Activated CD4-positive, alpha-beta memory T cell treated with anti-CD3 and anti-CD28 coated beads, Interleukin-2, amount 10 ng/mL, durations not matched to agents 7 days and 5 days (primary cell): Measurements from ENCODE around the gene KMT2E. TPM values are rescaled to one million over a fixed set of nuclear protein-coding genes. Genes with fewer than 3 reads are reported as not detected.

Source experiments
- CTCF ChIA-PET: fragments of 350-600 bp; sonication (Branson Sonifier 250); formaldehyde crosslinking; loops from one replicate; lab custom pipeline; 2021; ENCODE audit warnings: antibody characterized with exemption, inconsistent platforms; lab: Charles Lee
- POLR2A ChIA-PET: fragments of 350-600 bp; sonication (Branson Sonifier 250); formaldehyde crosslinking; loops from one replicate; lab custom pipeline; 2021; ENCODE audit warnings: antibody characterized with exemption; lab: Charles Lee
- DNase-seq: peaks from one replicate; pipeline ENCODE4 v3.0.0-alpha.2; 2020
- H3K27ac Mint-ChIP-seq: one replicate; pipeline ENCODE4 v1.8.0; 2021; ENCODE audit warnings: mild to moderate bottlenecking, mixed read lengths
- H3K27me3 Mint-ChIP-seq: one replicate; pipeline ENCODE4 v1.8.0; 2021; ENCODE audit warnings: mixed read lengths
- H3K36me3 Mint-ChIP-seq: one replicate; pipeline ENCODE4 v1.8.0; 2021; ENCODE audit warnings: low read depth, mixed read lengths
- H3K4me1 Mint-ChIP-seq: one replicate; pipeline ENCODE4 v1.8.0; 2021; ENCODE audit warnings: mixed read lengths
- H3K4me3 Mint-ChIP-seq: one replicate; pipeline ENCODE4 v1.8.0; 2021; ENCODE audit warnings: mild to moderate bottlenecking, mixed read lengths
- H3K9me3 Mint-ChIP-seq: one replicate; pipeline ENCODE4 v1.8.0; 2021; ENCODE audit warnings: mixed read lengths
- total RNA-seq, 2 experiments: library from RNA; stranded (reverse); gene quantifications; one replicate each; pipeline ENCODE4 v1.2.3, GENCODE V29; 2021

KMT2E gene
- total RNA-seq, 2 experiments from 2014 or later: 122 to 128 TPM

GRCh38 chr7:105130580-105130979 lies 116.6 kb downstream of the KMT2E start:
- H3K27me3 Mint-ChIP-seq: no peaks in the 10 kb centered on the region
- ChIA-PET POLR2A (no interaction called here), CTCF (interaction anchor here (0.6 kb wide), 1 partner anchor 236 kb away, joined by 3 read pairs; no protein-coding TSS in a partner anchor)
- DNase-seq: no peak
- peaks cover 24% of the 10 kb centered on the region for H3K36me3 Mint-ChIP-seq
- no peak overlapping the region for H3K4me3 Mint-ChIP-seq
- peaks cover 29% of the 10 kb centered on the region for H3K4me1 Mint-ChIP-seq
- H3K27ac Mint-ChIP-seq: no peak overlapping the region
- H3K9me3 Mint-ChIP-seq: no peaks in the 10 kb centered on the region

DNA sequence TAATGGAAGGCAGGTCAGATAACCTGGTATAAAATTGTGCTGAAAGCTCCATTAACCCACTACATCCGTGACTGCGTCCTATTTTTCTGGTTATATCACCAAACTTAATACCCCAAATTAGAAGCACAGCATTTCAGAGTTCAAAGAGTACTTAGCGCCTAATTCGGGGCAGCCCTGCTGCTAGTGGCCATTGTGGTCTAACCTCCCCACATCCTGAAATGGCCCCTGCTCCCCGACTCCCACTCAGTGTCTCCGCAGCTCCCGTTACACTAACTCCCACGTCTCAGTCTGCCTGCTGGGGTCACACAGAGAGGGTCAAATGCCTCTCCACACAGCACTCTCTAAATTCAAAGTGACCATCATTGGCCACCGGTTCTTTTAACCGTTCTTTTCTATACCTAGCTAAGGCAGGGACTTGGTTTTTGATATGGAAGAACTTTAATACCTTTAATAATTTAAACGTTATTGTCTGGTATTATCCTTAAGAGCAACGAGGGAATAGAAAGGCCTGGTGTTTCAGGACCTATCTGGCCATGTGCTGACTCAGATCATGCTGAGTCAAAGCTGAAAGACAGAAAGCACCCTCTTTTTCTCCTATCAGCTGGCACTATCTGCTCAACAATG lies 117.1 kb downstream of the KMT2E start:
- Mint-ChIP-seq H3K27ac (no peak overlapping the region), H3K4me1 (peaks cover 29% of the 10 kb centered on the region), H3K27me3 (no peaks in the 10 kb centered on the region), H3K9me3 (no peaks in the 10 kb centered on the region), H3K4me3 (no peak overlapping the region), H3K36me3 (peaks cover 19% of the 10 kb centered on the region)
- CTCF ChIA-PET: no interaction called here
- no peak for DNase-seq
- POLR2A ChIA-PET: no interaction called here

GRCh38 chr7:105131890-105132289 lies 117.9 kb downstream of the KMT2E start:
- Mint-ChIP-seq H3K9me3 (no peaks in the 10 kb centered on the region), H3K27ac (no peak overlapping the region), H3K4me1 (peaks cover 29% of the 10 kb centered on the region), H3K27me3 (no peaks in the 10 kb centered on the region), H3K4me3 (no peak overlapping the region), H3K36me3 (peaks cover 20% of the 10 kb centered on the region)
- POLR2A ChIA-PET: interaction anchor here (1.3 kb wide), 1 partner anchor 16 kb away, joined by 3 read pairs; no protein-coding TSS in a partner anchor
- no peak for DNase-seq
- CTCF ChIA-PET: interaction anchor here (0.9 kb wide), 1 partner anchor 9 kb away, joined by 3 read pairs; no protein-coding TSS in a partner anchor

- no peaks in the 10 kb centered on the region for H3K27me3 Mint-ChIP-seq
- ChIA-PET POLR2A (interaction anchor here (1.3 kb wide), 1 partner anchor 16 kb away, joined by 3 read pairs; no protein-coding TSS in a partner anchor), CTCF (interaction anchor here (0.9 kb wide), 1 partner anchor 9 kb away, joined by 3 read pairs; no protein-coding TSS in a partner anchor)
- no peak overlapping the region for H3K4me3 Mint-ChIP-seq
- H3K9me3 Mint-ChIP-seq: no peaks in the 10 kb centered on the region
- no peak for DNase-seq
- H3K36me3 Mint-ChIP-seq: peaks cover 24% of the 10 kb centered on the region
- no peak overlapping the region for H3K27ac Mint-ChIP-seq
- H3K4me1 Mint-ChIP-seq: peaks cover 26% of the 10 kb centered on the region
Measured at GRCh38 chr7:105132335-105132734, 118.3 kb downstream of the KMT2E start.

DNA sequence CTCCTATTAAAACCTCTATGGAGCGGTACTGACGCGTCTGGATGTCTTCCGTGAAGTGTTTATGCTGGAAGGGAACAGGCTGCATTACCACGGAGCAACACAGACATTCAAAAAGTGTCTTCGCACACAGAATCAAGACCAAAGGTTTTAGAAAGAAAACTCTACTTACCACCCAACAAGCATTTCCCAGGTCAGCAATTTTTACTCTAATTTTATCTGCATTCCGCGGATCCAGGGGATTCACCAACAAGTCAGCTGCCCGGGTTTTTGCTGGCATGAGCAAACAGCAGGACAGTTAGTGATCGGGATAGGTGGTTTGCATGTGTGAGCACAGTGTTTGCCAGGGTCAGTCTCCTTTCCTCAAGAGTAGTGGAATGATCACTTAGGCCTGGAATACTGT lies 118.8 kb downstream of the KMT2E start:
- DNase-seq: no peak
- no peak overlapping the region for H3K27ac Mint-ChIP-seq
- POLR2A ChIA-PET: interaction anchor here (1.3 kb wide), 1 partner anchor 17 kb away, joined by 3 read pairs; no protein-coding TSS in a partner anchor
- CTCF ChIA-PET: no interaction called here
- H3K36me3 Mint-ChIP-seq: peaks cover 25% of the 10 kb centered on the region
- H3K4me3 Mint-ChIP-seq: no peak overlapping the region
- no peaks in the 10 kb centered on the region for H3K27me3 Mint-ChIP-seq
- no peaks in the 10 kb centered on the region for H3K9me3 Mint-ChIP-seq
- H3K4me1 Mint-ChIP-seq: peaks cover 24% of the 10 kb centered on the region

DNA sequence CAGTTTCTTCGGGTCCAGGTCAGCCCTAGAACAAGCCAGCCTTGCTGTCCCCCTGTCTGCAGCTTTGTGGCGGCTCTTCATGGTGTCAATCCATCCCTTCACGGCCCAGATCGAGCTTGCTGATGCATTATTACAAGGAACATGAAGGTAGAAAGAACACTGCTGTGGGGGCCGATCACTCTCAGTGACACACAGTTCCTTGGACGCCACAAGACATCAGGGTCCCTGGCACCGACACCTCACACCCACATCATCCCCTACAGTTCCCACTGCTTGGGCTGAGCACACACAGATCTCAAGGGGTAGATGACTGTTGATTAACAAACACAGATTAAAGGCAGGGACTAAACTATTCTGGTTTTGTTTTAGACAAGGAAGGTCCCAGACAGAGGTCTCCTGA lies 119.4 kb downstream of the KMT2E start:
- H3K9me3 Mint-ChIP-seq: no peaks in the 10 kb centered on the region
- peaks cover 29% of the 10 kb centered on the region for H3K36me3 Mint-ChIP-seq
- peaks cover 21% of the 10 kb centered on the region for H3K4me1 Mint-ChIP-seq
- CTCF ChIA-PET: no interaction called here
- no peak overlapping the region for H3K27ac Mint-ChIP-seq
- H3K27me3 Mint-ChIP-seq: no peaks in the 10 kb centered on the region
- no peak for DNase-seq
- no peak overlapping the region for H3K4me3 Mint-ChIP-seq
- POLR2A ChIA-PET: no interaction called here

GRCh38 chr7:105133986-105134655 lies 120.1 kb downstream of the KMT2E start:
- POLR2A ChIA-PET: no interaction called here

DNA sequence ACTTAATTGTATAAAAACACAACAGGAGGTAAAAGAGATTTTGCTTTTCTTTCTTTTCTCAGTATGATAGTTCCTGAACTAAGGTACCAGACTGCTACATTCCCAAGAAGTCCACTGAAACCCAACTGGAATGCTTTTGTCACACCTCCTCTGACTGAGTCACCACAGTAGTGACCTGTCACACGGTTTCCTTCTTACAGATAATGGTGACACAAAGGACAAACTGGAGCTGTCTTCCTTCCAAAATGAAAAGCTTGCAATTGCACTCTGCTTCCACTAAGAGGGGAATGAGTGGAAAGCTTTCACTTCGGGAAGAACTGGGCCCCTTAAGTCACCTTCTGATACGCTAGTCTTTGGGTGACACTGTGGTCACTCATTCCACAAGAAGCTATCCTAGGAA lies 122.2 kb downstream of the KMT2E start:
- Mint-ChIP-seq H3K36me3 (peaks cover 29% of the 10 kb centered on the region), H3K27me3 (no peaks in the 10 kb centered on the region), H3K4me1 (peaks cover 11% of the 10 kb centered on the region), H3K9me3 (no peaks in the 10 kb centered on the region), H3K4me3 (no peak overlapping the region), H3K27ac (no peak overlapping the region)
- CTCF ChIA-PET: interaction anchor here (0.5 to 1.4 kb wide), 3 partner anchors 146 to 155 kb away, joined by 3 read pairs; no protein-coding TSS in a partner anchor
- POLR2A ChIA-PET: no interaction called here
- DNase-seq: no peak

More at GRCh38 chr7:105133986-105134655, 120.1 kb downstream of the KMT2E start:
- no peaks in the 10 kb centered on the region for H3K9me3 Mint-ChIP-seq
- H3K36me3 Mint-ChIP-seq: peaks cover 31% of the 10 kb centered on the region
- no peak overlapping the region for H3K4me3 Mint-ChIP-seq
- H3K4me1 Mint-ChIP-seq: peaks cover 21% of the 10 kb centered on the region
- CTCF ChIA-PET: no interaction called here
- DNase-seq: no peak
- no peak overlapping the region for H3K27ac Mint-ChIP-seq
- no peaks in the 10 kb centered on the region for H3K27me3 Mint-ChIP-seq

DNA sequence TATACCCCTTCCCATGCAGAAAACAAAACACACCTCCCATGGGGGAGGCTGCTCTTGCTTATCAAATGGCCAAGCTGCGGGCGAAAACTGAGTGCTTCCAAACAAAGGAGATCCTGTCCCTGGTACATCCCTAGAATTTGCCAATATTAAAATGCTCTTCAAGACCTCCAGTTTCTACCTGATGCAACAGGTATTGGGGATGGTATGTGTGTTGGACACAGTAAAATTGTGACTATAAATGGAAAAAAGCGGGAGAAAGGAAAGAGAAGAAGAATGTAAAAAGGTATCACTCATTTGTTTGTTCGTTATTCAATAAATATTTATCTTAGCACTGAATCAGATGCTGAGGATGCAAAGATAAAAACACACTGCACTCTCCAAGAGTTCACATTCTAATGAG lies 123.9 kb downstream of the KMT2E start:
- H3K36me3 Mint-ChIP-seq: peaks cover 35% of the 10 kb centered on the region
- DNase-seq: no peak
- H3K4me3 Mint-ChIP-seq: no peak overlapping the region
- peaks cover 1% of the 10 kb centered on the region for H3K4me1 Mint-ChIP-seq
- ChIA-PET POLR2A (no interaction called here), CTCF (no interaction called here)
- H3K27ac Mint-ChIP-seq: no peak overlapping the region
- H3K27me3 Mint-ChIP-seq: no peaks in the 10 kb centered on the region
- no peaks in the 10 kb centered on the region for H3K9me3 Mint-ChIP-seq

- Mint-ChIP-seq H3K4me3 (no peak overlapping the region), H3K36me3 (peaks cover 39% of the 10 kb centered on the region), H3K27ac (no peak overlapping the region), H3K4me1 (peaks cover 1% of the 10 kb centered on the region), H3K9me3 (no peaks in the 10 kb centered on the region), H3K27me3 (no peaks in the 10 kb centered on the region)
- ChIA-PET CTCF (interaction anchor here (0.9 kb wide), 1 partner anchor 12 kb away, joined by 3 read pairs; no protein-coding TSS in a partner anchor), POLR2A (no interaction called here)
- DNase-seq: no peak
Measured at GRCh38 chr7:105139381-105139780, 125.4 kb downstream of the KMT2E start.

DNA sequence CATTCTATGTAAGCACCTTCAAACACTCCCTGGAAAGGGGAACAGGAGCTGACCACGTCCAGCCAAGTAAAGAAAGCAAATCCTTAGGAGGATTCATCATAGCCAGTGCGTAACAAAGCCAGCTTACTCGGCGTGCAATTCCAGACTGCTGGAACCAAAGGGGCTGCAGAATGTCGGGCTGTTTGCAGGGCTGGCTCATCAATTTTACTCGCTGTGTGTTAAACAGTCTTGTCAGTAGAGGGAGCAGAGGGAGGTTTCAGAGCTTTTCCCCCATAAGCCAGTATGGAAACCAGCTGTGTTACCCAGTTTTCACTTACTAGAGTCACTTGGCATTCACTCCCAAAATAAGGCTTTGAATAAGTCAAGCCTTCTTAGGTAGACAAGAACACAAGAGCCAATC lies 127.1 kb downstream of the KMT2E start:
- Mint-ChIP-seq H3K36me3 (peaks cover 41% of the 10 kb centered on the region), H3K27ac (no peak overlapping the region), H3K4me1 (peaks cover 1% of the 10 kb centered on the region), H3K4me3 (no peak overlapping the region), H3K27me3 (no peaks in the 10 kb centered on the region), H3K9me3 (no peaks in the 10 kb centered on the region)
- CTCF ChIA-PET: interaction anchor here (0.8 to 1.2 kb wide), 3 partner anchors 18 to 219 kb away, joined by 3 to 4 read pairs (median 3); no protein-coding TSS in a partner anchor
- DNase-seq: no peak
- POLR2A ChIA-PET: no interaction called here

DNA sequence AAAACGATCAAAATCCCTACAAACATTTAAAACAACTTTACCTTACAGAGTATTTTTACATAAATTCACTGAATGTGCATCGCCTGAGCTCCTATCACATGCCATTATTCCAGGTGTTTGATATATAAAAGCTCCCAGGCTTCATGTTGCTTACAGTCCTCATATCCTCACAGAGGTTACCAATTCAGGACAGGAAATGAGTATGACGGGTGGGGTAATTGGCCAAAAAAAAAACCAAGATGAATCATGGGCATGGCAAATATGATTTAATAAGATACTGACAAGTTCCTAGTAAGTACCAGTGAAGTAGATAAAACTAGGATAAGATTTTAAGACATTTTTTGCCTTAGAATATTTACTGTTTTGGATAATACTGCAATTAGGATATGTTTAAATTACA lies 135.8 kb downstream of the KMT2E start:
- CTCF ChIA-PET: no interaction called here
- POLR2A ChIA-PET: no interaction called here

DNA sequence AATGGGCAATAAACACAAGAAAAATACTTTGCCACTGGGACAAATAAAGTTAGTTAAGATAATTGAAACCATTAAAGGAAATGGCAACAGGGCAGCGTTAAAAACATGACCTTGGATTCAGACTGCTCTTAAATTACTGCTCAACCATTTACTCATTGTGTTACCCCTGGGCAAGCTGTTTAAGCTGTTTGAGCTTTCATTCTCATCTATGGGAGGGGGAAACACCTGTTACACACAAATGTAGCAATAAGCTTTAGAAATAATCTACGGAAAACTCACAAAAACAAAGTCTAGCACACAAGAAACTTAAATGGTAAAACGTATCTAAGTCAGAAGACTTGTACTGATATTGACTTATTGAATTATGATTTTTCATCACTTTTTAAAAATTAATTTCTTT lies 137.1 kb downstream of the KMT2E start:
- Mint-ChIP-seq H3K36me3 (peaks cover 3% of the 10 kb centered on the region), H3K27ac (no peak overlapping the region), H3K9me3 (no peaks in the 10 kb centered on the region), H3K4me3 (no peak overlapping the region), H3K4me1 (peaks cover 17% of the 10 kb centered on the region), H3K27me3 (no peaks in the 10 kb centered on the region)
- no peak for DNase-seq
- CTCF ChIA-PET: interaction anchor here (0.9 to 1.0 kb wide), 2 partner anchors 11 to 183 kb away, joined by 3 read pairs; no protein-coding TSS in a partner anchor
- POLR2A ChIA-PET: no interaction called here

More for the DNA sequence above, 135.8 kb downstream of the KMT2E start:
- Mint-ChIP-seq H3K4me3 (no peak overlapping the region), H3K36me3 (peaks cover 3% of the 10 kb centered on the region), H3K27ac (no peak overlapping the region), H3K27me3 (no peaks in the 10 kb centered on the region), H3K9me3 (no peaks in the 10 kb centered on the region), H3K4me1 (peaks cover 17% of the 10 kb centered on the region)
- no peak for DNase-seq
